D341Med (cell line): ENCODE results near the gene ZBTB9.

ENCODE experiments used
- DNase-seq: peaks from one replicate; pipeline ENCODE4 v3.0.0; 2012; ENCODE audit warnings: low spot score

Gene ZBTB9

DNA sequence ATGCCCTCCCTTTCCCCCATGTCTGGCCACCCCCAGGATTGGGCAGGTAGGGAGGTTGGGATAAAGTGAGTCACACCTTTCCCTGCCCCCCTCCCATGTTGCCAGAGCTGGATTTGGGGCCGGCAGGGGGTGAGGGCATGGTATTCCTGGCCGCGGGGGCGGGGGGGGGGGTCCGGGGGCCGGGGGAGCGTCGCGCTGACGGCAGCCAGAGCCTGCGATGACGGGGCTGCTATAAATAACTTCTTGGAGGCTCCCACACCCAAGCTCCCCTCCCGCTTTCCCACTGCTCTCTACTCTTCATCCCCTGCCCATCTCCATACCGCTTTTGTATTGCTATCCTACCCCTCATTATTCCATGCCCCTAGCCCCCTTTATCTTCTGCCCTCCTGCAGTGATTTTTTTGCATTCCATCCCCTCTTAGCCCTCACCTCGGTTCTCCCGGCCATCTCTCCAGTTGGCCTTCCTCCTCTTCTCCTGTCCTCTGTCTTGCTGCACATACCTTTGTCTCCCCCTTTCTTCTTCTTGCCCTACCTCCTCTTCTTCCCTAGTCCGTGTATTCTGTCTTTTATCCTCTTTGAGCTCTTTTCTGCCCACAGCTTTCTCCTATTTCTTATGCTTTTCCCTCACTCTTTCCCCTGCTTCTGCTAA, 20.7 kb upstream of the ZBTB9 start:
- no peak for DNase-seq

- DNase-seq = no peak
Measured at GRCh38 chr6:33434961-33435360, 19.4 kb upstream of the ZBTB9 start.

DNA sequence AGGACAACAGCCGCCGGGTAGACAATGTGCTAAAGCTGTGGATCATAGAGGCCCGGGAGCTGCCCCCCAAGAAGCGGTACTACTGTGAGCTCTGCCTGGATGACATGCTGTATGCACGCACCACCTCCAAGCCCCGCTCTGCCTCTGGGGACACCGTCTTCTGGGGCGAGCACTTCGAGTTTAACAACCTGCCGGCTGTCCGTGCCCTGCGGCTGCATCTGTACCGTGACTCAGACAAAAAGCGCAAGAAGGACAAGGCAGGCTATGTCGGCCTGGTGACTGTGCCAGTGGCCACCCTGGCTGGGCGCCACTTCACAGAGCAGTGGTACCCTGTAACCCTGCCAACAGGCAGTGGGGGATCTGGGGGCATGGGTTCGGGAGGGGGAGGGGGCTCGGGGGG, 16.7 kb upstream of the ZBTB9 start:
- DNase-seq = no peak

DNA sequence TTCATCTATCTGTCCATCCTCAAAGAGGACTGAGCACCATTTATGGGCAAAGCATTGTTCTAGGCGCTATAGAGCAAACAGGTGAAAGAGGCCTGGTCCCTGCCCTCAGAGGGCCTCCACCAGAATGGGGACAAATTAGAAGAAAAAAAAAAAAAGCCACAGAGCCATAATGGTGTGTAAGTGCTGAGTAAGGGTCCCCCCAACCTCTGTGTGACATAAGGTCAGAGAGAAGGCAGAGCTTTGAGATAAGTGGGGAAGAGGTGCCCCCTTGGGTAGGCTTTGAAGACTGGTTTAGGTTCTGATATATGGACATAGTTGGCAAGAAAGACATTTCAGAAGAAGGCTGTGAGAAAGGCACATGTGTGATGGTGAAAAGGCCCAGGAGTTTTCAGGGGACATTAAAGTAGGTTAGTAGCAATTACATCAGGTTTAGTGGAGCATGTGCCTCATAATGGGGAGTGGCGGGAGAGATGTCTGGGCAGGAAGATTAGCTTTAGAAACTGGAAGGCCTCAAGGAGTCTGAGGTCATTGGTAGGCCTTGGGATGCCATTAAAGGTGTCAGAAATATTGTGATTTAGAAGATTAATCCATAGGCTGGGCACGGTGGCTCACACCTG, 15.3 kb upstream of the ZBTB9 start:
- no peak for DNase-seq

DNA sequence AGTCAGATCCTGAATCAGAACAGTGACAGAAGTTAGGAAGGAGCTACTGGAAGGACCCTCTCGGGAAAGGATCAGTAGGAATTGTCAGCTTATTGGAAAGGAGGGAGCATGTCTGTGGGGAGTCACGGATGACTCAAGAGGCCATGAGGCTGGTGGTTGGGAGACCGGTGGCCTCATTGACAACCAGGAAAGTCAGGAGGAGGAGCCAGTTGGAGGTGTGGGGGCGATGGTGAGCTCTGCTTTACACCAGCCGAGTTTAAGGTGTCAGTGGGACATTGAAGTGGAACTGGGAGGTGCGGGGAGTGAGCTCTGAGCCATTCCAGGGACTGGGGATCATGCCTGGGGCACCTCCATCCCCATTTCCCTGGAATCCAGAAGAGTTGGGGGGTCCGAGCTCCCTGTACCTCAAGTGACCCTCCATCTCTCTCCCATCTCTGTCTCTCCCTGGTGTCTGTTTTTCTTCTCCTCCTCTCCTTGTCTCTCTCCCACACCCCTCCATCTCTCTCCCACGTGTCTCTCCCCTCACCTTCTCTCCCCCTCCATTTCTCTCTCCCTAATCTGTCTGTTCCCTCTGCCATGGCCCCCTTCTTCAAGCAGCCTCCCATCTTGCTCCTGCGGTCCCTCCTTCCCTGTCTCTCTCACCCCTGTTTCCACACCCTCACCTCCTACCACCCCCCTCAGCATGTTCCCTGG, 14.3 kb upstream of the ZBTB9 start:
- no peak for DNase-seq

- no peak for DNase-seq
Measured at GRCh38 chr6:33440649-33441309, 13.6 kb upstream of the ZBTB9 start.

DNA sequence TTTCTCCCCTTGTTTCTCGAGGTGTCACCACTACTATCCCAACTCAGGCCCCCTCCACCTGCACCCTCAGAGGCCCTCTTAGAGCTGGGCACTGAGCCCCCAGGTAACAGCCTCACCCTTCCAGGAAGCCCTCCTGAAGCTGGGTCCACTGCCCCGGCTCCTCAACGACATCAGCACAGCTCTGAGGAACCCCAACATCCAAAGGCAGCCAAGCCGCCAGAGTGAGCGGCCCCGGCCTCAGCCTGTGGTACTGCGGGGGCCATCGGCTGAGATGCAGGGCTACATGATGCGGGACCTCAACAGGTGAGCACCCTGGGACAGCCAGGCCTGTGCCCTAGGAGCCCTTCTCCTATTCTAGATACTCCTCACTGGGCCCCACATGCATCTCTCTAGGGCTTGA, 12.9 kb upstream of the ZBTB9 start:
- DNase-seq = no peak

- DNase-seq = no peak
Measured at GRCh38 chr6:33442283-33442682, 12.1 kb upstream of the ZBTB9 start.

DNA sequence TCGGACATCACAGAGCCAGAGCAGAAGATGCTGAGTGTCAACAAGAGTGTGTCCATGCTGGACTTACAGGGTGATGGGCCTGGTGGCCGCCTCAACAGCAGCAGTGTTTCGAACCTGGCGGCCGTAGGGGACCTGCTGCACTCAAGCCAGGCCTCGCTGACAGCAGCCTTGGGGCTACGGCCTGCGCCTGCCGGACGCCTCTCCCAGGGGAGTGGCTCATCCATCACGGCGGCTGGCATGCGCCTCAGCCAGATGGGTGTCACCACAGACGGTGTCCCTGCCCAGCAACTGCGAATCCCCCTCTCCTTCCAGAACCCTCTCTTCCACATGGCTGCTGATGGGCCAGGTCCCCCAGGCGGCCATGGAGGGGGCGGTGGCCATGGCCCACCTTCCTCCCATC, 11.4 kb upstream of the ZBTB9 start:
- no peak for DNase-seq

- DNase-seq = no peak
Measured at GRCh38 chr6:33443619-33444504, 10.5 kb upstream of the ZBTB9 start.

- no peak for DNase-seq
Measured at GRCh38 chr6:33445119-33445603, 9.2 kb upstream of the ZBTB9 start.

DNA sequence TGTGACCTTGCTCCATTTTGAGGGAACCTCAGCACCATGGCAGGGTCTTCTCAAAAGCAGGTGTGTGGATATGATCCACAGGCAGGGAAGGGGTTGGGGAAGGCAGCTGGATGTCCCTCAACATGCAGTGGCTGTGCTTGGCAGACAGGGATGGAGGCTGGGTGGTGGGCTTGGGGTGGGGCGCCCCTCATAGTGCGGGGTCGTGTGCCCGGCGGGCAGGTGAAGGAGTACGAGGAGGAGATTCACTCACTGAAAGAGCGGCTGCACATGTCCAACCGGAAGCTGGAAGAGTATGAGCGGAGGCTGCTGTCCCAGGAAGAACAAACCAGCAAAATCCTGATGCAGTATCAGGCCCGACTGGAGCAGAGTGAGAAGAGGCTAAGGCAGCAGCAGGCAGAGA, 8.0 kb upstream of the ZBTB9 start:
- DNase-seq = no peak

- no peak for DNase-seq
Measured at GRCh38 chr6:33450434-33450833, 3.9 kb upstream of the ZBTB9 start.

DNA sequence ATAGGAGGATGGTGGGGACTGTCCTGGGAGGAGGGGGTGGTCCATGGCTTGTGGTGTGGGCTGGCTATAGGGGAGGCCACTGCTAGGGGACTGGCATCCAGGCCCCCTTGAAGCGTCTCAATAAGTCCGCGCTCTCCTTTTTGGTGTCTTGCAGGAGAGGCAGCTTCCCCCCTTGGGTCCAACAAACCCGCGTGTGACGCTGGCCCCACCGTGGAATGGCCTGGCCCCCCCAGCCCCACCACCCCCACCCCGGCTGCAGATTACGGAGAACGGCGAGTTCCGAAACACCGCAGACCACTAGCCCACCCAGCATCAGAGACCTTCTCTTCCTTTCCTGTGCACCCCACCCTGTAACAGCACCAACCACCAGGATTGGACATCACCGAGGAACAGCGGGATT, 2.8 kb upstream of the ZBTB9 start:
- no peak for DNase-seq

- DNase-seq = no peak
Measured at GRCh38 chr6:33452496-33452895, 1.9 kb upstream of the ZBTB9 start.

DNA sequence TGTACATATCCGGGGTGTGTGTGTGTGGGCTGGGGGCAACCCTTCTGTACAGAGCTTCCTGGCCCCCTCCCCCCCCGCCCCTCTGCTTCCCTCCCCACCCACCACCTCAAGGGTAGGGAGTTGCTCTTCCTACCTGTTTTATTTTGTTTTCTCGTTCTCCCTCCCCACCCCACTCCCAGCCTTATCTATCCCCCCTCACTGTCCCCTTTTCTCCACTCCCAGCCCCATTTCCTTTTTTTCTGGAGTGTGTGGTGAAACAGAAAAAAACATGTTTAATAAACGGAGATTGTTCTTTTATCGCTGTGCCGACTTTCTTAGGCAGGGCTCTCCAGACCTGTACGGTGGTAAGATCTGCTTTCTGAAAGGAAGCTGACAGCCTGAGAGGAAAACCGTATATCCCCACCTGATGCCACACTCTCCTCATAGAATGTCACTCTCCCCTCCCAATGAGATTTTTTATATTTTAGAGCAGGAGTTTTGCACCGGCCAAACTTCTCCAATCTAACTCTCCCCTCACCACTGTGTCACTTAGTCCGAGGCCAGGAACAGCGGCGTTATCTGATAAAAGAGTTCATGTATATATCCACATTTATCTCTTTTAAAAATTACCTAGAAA, 875 bp upstream of the ZBTB9 start:
- no peak for DNase-seq

DNA sequence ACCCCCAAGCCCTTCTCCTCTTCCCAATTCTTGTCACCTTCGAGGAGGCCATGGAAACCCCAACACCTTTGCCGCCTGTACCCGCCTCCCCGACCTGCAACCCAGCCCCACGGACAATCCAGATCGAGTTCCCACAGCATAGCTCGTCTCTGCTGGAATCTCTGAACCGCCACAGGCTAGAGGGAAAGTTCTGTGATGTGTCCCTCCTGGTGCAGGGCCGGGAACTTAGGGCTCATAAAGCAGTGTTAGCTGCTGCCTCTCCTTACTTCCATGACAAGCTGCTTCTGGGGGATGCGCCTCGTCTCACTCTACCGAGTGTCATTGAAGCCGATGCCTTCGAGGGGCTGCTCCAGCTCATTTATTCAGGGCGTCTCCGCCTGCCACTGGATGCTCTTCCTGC, 675 bp downstream of the ZBTB9 start:
- DNase-seq = no peak

DNA sequence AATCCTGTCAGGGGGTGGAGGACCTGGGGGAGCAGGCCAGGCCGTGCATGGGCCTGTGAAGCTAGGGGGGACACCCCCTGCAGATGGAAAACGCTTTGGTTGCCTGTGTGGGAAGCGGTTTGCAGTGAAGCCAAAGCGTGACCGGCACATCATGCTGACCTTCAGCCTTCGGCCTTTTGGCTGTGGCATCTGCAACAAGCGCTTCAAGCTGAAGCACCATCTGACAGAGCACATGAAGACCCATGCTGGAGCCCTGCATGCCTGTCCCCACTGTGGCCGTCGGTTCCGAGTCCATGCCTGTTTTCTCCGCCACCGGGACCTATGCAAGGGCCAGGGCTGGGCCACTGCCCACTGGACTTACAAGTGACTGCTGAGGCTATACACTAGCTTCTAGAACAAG, 1.8 kb downstream of the ZBTB9 start:
- DNase-seq = no peak

GRCh38 chr6:33458676-33459075, 4.3 kb downstream of the ZBTB9 start:
- DNase-seq = no peak

- no peak for DNase-seq
Measured at GRCh38 chr6:33459226-33459625, 4.8 kb downstream of the ZBTB9 start.

- no peak for DNase-seq
Measured at GRCh38 chr6:33466075-33466735, 11.8 kb downstream of the ZBTB9 start.
